NCI-H1105 (cell line): ENCODE results near the gene FOLH1.
"Not testable (repeated sequence)": the region's sequence is repeated elsewhere in the genome, so short reads cannot be mapped to it uniquely, and the experiment has no call there.

Source experiments
- DNase-seq: peaks from one replicate; lab custom pipeline; 2025; lab: John Stamatoyannopoulos, UW

FOLH1 gene

GRCh38 chr11:49177936-49178335 is 30.5 kb downstream of the FOLH1 start:
- not testable (repeated sequence) for DNase-seq

GRCh38 chr11:49175378-49175777 is 33.0 kb downstream of the FOLH1 start:
- not testable (repeated sequence) for DNase-seq

- DNase-seq, result not testable (repeated sequence)
These were observed 33.6 kb downstream of the FOLH1 start for GRCh38 chr11:49174691-49175366.

- DNase-seq, result not testable (repeated sequence)
These were observed 36.8 kb downstream of the FOLH1 start for GRCh38 chr11:49171613-49172012.

- not testable (repeated sequence) for DNase-seq
These were observed 38.8 kb downstream of the FOLH1 start for GRCh38 chr11:49169579-49169978.

GRCh38 chr11:49168992-49169391 is 39.4 kb downstream of the FOLH1 start:
- not testable (repeated sequence) for DNase-seq

GRCh38 chr11:49151211-49151610 is 57.2 kb downstream of the FOLH1 start:
- DNase-seq, result no peak

- not testable (repeated sequence) for DNase-seq
These were observed 106.0 kb downstream of the FOLH1 start for GRCh38 chr11:49102356-49102755.
